ENCODE data around the gene WDR45B.

Gene WDR45B

DNA sequence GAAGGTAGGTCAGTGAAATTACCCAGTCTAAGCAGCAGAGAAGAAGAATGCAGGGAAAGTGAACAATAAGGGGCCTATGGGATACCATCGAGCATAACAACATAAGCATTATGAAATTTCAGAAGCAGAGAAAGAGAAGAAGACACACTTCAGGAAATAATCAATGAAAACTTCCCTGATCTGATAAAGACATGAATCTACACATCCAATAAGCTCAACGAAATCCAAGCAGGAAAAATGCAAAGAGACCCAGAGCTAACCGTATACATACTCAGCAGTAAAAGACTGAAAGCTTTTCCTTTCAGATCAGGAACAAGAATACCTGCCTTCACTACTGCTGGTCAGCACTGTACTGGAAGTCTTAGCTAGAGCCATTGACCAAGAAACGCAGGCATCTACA lies 38.6 kb downstream of the WDR45B start:
- TF ChIP-seq, protein P1, sequence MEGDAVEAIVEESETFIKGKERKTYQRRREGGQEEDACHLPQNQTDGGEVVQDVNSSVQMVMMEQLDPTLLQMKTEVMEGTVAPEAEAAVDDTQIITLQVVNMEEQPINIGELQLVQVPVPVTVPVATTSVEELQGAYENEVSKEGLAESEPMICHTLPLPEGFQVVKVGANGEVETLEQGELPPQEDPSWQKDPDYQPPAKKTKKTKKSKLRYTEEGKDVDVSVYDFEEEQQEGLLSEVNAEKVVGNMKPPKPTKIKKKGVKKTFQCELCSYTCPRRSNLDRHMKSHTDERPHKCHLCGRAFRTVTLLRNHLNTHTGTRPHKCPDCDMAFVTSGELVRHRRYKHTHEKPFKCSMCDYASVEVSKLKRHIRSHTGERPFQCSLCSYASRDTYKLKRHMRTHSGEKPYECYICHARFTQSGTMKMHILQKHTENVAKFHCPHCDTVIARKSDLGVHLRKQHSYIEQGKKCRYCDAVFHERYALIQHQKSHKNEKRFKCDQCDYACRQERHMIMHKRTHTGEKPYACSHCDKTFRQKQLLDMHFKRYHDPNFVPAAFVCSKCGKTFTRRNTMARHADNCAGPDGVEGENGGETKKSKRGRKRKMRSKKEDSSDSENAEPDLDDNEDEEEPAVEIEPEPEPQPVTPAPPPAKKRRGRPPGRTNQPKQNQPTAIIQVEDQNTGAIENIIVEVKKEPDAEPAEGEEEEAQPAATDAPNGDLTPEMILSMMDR (IDR thresholded peaks at IDR 0.05; ENCODE audit: poor library complexity, severe bottlenecking): no peak
- peaks cover 48% of the 10 kb centered on the region for H3K36me3 ChIP-seq (ENCODE audit: low read depth)
- no peak overlapping the region for H3K27ac ChIP-seq (ENCODE audit: poor library complexity, severe bottlenecking)
- no peaks in the 10 kb centered on the region for H3K9me3 ChIP-seq (ENCODE audit: severe bottlenecking)
- H3K4me1 ChIP-seq (ENCODE audit: insufficient read depth, poor library complexity, severe bottlenecking): no peaks in the 10 kb centered on the region
- DNase-seq (ENCODE audit: low spot score): no peak
- H3K4me3 ChIP-seq (ENCODE audit: severe bottlenecking): no peak overlapping the region
- no peak for ATAC-seq (ENCODE audit: low read depth)
- no peaks in the 10 kb centered on the region for H3K27me3 ChIP-seq (ENCODE audit: insufficient read depth, poor library complexity, severe bottlenecking)

DNA sequence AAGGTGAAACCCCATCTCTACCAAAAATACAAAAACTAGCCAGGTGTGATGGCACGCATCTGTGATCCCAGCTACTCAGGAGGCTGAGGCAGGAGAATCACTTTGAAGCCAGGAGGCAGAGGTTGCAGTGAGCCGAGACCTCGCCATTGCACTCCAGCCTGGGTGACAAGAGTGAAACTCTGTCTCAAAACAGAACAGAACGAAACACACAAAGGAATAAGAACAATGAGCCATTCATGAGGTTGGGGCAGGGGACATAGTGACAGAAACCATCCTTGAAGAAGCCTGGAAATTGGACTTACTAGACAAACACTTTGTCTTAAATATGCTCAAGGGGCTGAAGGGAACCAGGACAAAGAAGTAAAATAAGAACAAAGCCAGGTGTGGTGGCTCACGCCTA lies 39.4 kb downstream of the WDR45B start:
- Histone ChIP-seq H3K27me3 (ENCODE audit: insufficient read depth, poor library complexity, severe bottlenecking) (no peaks in the 10 kb centered on the region), H3K9me3 (ENCODE audit: severe bottlenecking) (no peaks in the 10 kb centered on the region), H3K4me3 (ENCODE audit: severe bottlenecking) (no peak overlapping the region), H3K4me1 (ENCODE audit: insufficient read depth, poor library complexity, severe bottlenecking) (no peaks in the 10 kb centered on the region), H3K27ac (ENCODE audit: poor library complexity, severe bottlenecking) (no peak overlapping the region), H3K36me3 (ENCODE audit: low read depth) (peaks cover 53% of the 10 kb centered on the region)
- no peak for DNase-seq (ENCODE audit: low spot score)
- no peak for ATAC-seq (ENCODE audit: low read depth)
- TF ChIP-seq, protein P1 (IDR thresholded peaks at IDR 0.05; ENCODE audit: poor library complexity, severe bottlenecking): no peak

DNA sequence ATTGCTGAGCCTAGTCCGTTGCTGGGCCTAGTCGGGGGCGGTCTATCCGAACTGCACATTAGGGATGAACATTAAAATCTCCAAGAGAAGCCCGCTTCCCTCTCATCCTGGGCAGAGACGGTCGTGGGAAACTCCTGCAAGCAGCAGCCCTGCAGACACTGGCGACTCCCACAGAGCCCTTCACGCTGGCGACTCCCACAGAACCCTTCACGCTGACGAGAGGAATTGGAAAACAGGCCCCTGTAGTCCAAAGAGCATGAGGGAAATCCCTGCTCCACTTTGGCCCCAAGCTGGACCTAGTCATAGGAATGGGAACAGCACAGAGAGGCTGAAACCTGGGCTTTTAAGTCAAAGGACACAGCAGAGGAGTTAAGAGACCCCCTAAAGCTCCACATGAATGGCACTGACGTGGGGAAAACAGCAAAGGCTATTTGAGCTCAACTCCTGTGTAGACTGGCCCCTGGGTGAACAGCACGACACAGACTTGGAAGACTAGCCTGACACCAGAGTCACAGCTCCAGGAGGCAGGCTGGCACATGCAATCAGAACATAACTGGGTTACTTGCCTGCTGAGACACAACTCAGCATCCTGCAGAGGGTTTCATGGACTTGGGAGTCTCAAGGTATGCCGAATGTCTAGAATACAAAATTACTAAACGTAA lies 42.2 kb downstream of the WDR45B start:
- ATAC-seq (ENCODE audit: low read depth): peak; percentile 39; the same call in 2 of the 3 replicates
- no peak for DNase-seq (ENCODE audit: low spot score)
- Histone ChIP-seq H3K36me3 (ENCODE audit: low read depth) (peaks cover 79% of the 10 kb centered on the region), H3K4me1 (ENCODE audit: insufficient read depth, poor library complexity, severe bottlenecking) (no peaks in the 10 kb centered on the region), H3K9me3 (ENCODE audit: severe bottlenecking) (no peaks in the 10 kb centered on the region), H3K27me3 (ENCODE audit: insufficient read depth, poor library complexity, severe bottlenecking) (no peaks in the 10 kb centered on the region), H3K4me3 (ENCODE audit: severe bottlenecking) (no peak overlapping the region), H3K27ac (ENCODE audit: poor library complexity, severe bottlenecking) (no peak overlapping the region)
- TF ChIP-seq, protein P1 (IDR thresholded peaks at IDR 0.05; ENCODE audit: poor library complexity, severe bottlenecking): no peak

DNA sequence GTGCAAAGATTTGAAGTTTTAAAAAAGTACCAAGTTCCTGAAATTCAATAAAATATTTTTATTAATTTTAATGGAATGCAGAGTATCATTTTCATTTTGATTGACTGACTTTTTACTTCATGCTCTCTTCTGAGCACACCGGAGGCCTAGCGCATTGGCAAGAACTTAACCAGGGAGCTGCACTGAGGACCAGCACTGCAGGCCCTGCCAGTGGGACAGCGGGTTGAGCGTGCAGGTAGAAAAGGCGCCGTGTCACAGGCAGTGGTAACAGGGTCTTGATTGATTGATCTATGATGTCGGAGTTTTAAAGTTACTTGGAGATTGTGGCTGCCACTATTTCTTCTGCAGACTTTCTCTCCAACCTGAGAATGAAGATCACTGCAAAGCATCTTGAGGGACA lies 43.7 kb downstream of the WDR45B start:
- peaks cover 83% of the 10 kb centered on the region for H3K36me3 ChIP-seq (ENCODE audit: low read depth)
- DNase-seq (ENCODE audit: low spot score) (no peak), ATAC-seq (ENCODE audit: low read depth) (no peak)

DNA sequence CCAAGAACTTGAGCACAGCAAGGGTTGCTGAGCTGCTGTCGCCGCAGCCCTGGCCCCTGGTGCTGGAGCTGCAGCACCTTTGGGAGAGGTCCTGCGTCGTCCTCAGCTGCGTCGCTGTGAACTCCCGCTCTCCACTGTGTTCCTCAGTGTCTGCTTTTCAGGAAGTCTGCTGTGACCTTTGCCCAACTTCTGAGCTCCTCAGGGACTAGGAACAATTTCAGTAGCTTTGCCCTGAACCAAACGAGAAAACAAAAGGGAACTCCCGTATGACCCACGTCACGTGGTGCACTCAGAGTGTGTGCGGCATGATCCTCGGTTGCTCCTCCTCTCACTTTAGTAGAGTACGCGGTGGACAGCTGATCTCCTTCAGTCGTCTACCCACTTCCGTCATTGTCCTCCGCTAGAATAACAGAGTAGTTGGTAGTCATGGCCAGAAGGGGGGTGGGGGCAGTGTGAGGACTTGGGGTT lies 44.2 kb downstream of the WDR45B start:
- Histone ChIP-seq H3K36me3 (ENCODE audit: low read depth) (peaks cover 83% of the 10 kb centered on the region), H3K27ac (ENCODE audit: poor library complexity, severe bottlenecking) (no peak overlapping the region), H3K27me3 (ENCODE audit: insufficient read depth, poor library complexity, severe bottlenecking) (no peaks in the 10 kb centered on the region), H3K4me3 (ENCODE audit: severe bottlenecking) (no peak overlapping the region), H3K9me3 (ENCODE audit: severe bottlenecking) (no peaks in the 10 kb centered on the region), H3K4me1 (ENCODE audit: insufficient read depth, poor library complexity, severe bottlenecking) (no peaks in the 10 kb centered on the region)
- TF ChIP-seq, protein P1 (IDR thresholded peaks at IDR 0.05; ENCODE audit: poor library complexity, severe bottlenecking): no peak
- no peak for DNase-seq (ENCODE audit: low spot score)
- ATAC-seq (ENCODE audit: low read depth): no peak

More for the DNA sequence above, 43.7 kb downstream of the WDR45B start:
- no peak overlapping the region for H3K27ac ChIP-seq (ENCODE audit: poor library complexity, severe bottlenecking)
- no peaks in the 10 kb centered on the region for H3K4me1 ChIP-seq (ENCODE audit: insufficient read depth, poor library complexity, severe bottlenecking)
- H3K27me3 ChIP-seq (ENCODE audit: insufficient read depth, poor library complexity, severe bottlenecking): no peaks in the 10 kb centered on the region
- TF ChIP-seq, protein P1 (IDR thresholded peaks at IDR 0.05; ENCODE audit: poor library complexity, severe bottlenecking): no peak
- no peaks in the 10 kb centered on the region for H3K9me3 ChIP-seq (ENCODE audit: severe bottlenecking)
- H3K4me3 ChIP-seq (ENCODE audit: severe bottlenecking): no peak overlapping the region
